GM19397 (cell line): ENCODE results near the gene PRR18.

ENCODE experiments used
- ATAC-seq: cut with Tn5 transposase; IDR thresholded peaks from one replicate; pipeline ENCODE4 v1.9.1; 2021; ENCODE audit warnings: mild to moderate bottlenecking, moderate library complexity; ENCODE audit not compliant: unreplicated experiment

Gene PRR18

DNA sequence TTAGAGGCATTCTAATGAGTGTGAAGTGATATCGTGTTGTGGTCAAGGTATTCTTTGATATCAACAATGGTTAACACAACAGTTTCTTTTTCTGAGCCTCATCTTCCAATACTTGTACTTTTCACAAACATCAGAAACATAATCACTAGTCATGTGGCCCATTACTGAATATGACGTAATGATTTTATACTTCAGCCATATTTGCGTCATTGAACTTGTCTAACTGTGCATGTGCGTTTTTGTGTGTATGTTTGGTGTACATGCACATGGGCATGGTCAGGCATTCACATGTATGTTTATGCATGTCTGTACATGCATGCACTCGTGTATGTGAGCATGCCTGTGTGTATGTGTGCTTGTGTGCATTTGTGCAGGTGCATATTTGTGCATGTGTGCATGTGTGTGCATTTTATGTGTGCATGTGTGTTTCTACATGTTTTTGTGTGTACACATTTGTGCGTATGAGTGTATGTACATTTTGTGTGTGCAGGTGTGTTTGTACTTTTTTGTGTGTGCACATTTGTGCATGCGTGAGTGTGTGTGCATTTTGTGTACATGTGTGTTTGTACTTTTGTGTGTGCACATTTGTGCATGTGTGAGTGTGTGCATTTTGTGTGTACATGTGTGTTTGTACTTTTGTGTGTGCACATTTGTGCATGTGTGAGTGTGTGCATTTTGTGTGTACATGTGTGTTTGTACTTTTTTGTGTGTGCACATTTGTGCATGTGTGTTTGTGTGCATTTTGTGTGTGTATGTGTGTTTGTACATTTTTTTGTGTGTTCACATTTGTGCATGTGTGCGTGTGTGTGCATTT is 29.4 kb downstream of the PRR18 start:
- no peak for ATAC-seq

DNA sequence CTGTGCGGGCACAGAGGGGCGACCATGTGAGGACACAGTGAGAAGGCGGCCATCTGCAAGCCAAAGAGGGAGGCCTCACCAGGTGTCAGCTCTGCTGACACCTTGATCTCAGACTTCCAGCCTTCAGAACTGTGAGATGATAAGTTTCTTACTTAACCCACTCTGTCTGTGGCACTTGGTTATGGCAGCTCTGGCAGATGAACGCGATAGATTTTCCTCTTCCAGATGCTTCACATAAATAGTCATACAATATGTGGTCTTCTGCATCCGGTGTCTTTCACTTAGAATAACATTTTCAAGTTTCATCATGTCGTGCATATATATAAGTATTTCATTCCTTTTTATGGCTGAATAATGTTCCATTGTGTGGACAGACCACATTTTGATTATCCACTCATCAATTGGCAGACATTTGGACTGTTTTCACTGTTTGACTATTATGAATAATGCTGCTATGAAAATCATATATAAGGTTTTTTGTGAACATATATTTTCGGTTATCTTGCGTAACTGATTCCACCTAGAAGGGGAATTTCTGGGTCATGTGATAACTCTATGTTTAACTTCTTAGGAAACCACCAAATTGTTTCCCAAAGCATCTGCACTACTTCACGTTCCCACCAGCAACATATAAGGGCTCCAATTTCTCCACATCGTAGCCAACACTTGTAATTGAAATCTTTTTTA is 30.2 kb downstream of the PRR18 start:
- no peak for ATAC-seq

DNA sequence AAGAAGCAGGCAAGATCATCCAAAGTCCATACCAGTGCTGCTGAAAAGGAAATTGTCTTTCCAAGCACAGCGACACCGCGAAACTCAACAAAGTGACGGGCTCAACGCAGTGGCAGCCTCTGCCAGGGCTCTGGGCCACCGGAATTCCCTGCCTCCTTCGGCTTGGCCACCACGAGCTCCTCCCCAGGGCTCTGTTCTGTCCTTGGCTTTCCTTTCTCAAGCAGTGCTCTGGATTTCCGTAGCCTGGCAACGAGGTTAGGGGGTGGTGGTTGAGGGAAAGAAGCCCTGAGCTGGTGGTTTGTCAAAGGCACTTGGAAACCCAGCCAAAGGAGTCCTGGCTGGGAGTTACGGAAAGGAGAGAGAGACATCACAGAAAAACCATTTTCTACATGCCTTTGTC is 31.2 kb downstream of the PRR18 start:
- ATAC-seq = no peak

DNA sequence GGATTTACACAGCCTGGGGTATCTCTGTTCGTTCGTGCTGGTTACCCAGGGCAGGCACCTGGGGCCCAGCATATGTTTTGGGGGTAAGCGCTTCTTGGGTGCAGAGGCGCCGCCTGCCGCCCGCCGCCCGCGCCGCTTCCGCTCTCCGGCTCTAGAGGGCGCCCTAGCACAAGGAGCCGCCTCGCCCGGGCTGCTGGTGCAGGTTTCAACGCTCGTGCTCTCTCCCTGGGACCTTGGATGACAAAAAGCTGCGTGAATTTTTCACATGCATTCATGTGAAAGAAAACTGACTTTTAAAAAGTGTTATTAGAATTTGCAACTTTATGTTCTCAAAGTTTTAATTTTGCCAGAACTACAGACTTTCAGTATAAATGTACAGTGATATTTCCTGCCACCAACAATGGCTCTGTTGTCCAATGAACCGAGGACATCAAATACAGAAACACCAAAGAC is 32.5 kb downstream of the PRR18 start:
- peak; percentile 82 for ATAC-seq

DNA sequence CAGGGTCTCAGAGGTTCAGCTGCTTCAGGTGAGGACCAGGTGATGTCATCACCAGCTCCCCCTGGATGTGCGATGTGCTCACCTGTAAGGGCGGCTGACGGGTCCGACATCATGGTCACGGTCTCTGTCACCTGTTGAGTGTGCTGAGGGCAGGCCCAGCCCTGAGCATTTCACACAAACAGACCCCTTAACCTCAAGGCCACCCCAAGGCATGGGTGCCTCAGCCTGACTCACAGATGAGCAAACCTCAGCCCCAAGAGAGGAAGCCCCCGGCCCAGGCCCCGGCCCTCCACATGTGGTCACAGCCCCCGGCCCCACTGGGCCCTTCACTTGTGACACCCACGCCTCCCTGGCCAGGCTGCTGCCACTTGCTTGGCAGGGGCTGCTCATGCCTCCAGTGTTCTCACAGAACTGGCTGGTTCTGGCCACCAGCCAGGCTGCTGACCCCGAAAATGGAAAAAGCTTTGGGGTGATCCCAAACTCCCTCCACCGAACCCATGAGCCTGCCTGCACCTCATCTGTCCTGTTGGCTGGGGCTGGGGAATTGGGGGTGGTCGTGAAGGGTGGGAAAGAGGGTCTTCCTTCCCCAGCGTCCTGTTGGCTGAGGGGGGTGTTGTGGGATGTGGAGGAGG is 33.3 kb downstream of the PRR18 start:
- no peak for ATAC-seq

DNA sequence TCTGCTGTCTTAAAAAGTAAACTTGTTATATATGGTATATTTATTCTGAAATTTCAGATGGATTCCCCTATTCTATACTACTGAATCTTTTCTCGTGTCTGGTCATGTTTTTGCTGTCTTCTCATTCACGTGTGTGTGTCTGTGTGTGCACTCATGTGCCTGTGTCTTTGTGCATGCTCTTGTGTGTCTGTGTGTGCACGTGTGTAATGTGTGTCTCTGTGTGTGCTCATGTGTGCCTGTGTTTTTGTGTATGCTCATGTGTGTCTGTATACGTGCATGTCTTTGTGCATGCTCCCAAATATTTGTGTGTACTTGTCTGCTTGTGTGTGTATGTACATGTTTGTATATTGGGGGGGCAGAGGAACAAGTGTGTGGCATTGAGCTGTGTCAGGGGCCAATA is 34.0 kb downstream of the PRR18 start:
- ATAC-seq = no peak

DNA sequence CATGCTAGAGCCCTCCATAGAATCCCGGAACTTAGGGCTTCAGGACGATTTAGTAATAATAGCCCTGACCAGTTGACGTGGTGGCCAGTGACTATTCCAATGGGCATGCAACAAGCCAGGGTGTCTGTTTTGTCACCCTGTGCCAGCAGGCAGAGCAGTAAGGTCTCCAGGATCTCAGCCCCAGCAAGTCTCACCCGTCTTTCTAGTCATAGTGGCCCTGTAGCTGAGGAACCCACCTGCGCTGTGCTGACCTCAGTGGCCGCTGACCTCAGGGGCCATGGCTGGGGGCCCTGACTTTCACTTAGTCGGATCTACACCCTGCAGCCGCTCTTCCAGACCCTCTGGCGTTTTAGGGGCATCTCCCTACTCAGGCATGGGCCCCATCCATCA is 36.8 kb downstream of the PRR18 start:
- ATAC-seq = no peak

DNA sequence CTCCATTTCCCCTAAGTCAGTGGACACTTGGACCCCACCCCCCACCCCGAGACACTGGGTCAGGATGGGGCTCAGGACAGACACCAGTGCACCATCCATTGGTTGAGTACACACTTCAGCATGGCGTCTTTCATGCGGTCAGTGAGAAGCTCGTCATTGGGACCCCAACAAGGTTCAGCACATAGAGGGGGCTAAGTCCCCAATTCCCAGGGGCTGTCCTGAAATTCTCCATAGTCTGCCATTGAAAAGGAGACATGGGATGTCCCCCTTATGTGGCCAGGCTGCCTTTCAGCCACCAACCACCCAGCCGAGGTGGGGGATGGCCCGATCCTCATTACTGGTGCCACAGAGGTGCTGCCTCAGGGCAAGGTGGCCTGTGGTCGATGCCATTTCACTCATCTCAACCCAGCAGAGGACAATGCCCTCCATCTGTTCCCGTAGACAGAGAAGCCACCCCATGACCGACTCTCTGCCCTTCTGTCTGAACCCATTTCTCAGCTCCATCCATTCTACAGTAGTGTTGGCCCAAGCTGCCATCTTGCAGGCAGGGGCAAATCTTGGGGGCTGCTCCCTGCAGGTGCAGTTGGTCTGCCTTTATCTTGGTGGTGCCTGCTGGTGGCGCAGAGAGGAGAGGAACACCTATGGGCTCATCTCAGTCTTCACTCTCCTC is 37.4 kb downstream of the PRR18 start:
- no peak for ATAC-seq

DNA sequence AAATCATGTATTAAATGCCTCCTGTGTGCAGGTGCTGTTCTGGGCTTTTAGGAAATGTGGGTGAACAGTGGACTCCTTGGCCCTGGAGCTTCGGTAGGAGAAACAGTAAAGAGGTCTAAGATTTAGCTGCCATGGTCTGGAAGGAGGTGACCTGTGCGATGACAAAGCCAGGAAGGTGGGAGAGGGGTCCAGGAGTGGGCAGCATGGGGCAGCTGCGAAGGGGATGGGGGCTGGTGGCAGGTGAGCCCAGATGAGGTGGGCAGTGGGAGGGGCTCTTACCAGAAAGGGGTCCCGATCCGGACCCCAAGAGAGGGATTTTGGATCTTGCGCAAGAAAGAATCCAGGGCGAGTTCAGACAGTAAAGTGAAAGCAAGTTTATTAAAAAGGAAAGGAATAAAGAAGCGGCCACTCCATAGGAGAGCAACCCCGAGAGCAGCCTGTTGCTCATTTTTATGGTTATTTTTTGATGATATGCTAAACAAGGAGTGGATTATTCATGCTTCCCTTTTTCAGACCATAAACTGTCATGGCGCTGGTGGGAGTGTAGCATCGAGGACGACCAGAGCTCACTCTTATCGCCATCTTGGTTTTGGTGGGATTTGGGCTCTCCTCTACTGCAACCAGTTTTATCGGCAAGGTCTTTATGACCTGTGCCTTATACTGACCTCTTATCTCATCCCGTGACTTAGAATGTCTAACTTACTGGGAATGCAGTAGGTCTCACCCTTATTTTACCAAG is 38.7 kb downstream of the PRR18 start:
- ATAC-seq = no peak

DNA sequence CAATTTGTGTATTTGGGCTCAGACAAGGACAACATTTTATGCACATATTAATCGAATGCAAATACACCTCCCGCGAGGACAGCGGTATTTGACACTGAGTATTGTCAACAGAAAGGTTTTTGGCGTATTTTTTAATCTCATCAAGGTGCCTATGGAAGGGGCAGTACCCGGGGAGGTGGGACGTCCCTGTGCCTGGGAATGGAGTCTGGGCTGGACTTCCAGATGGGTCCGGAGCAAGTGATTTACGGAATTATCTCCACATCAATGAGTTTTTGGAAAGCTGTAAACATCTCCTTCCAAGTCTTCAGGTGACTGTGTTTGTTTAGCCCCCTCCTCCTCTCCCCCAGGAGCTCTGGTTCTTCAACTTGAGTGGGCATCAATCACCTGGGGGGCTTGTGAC is 39.8 kb downstream of the PRR18 start:
- no peak for ATAC-seq

DNA sequence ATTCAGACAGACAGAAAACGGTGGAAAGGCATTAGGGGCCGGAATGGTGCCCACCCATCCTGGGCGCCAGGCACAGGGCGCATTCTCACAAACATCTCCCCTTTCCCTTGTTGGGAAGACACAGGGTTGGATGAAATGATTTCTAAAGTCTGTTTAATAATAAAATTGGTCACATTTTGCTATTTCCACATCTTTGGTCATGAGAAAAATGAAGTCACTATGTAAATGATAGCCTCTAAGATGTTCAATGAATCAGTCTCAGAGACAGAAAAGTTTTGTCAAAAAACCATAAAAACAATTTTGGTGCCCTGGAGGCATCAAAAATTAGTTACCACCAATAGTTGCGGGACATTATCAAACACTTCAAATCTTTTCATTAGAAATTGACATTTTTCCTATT is 40.7 kb downstream of the PRR18 start:
- no peak for ATAC-seq

DNA sequence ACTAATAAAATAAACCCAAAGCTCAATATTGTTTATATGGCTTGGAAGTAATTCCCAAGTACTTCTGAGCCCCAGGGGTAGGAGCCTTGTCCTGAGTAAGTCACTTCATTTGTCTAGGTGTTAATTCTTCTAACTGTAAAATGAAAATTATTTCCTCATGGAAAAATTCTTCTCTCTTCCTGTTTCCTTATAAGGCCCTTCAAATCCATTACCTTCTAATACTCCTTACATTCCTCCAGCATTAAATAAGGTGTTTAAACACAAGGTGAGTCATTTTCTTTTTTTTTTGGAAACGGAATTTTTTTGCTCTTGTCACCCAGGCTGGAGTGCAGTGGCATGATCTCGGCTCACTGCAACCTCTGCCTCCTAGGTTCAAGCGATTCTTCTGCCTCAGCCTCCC is 41.9 kb downstream of the PRR18 start:
- no peak for ATAC-seq

DNA sequence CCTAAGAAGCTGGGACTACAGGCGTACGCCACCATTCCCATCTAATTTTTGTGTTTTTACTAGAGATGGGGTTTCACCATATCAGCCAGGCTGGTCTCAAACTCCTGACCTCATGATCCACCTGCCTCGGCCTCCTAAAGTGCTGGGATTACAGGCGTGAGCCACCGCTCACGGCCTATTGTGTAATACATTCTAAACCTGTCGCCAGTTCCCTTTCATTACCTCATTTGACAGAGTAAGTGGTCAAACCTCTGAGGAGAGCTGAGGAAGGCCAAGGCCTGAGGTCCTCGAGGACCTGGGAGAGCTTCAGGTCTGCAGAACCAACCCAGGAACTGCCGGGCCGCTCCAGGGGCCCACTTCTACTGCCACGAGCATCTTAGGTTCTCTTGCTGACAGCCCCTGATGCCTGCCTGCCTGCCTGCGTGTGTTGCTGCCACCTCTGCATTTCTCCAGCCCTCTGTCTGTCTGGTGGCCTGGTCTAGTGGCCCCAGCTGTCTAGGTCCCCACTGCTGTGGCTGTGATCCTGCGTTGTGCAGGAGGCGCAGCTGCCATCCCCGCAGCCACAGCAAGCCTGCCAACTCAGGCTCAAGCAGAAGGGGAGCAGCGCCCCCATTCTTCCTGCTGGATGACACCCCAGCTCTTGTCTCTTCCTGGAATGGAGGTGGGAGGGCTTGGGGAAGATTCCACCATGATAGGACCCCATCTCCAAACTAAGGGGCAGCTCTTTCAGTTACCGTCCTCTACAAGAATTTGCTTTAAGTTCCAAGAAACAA is 45.3 kb downstream of the PRR18 start:
- no peak for ATAC-seq

DNA sequence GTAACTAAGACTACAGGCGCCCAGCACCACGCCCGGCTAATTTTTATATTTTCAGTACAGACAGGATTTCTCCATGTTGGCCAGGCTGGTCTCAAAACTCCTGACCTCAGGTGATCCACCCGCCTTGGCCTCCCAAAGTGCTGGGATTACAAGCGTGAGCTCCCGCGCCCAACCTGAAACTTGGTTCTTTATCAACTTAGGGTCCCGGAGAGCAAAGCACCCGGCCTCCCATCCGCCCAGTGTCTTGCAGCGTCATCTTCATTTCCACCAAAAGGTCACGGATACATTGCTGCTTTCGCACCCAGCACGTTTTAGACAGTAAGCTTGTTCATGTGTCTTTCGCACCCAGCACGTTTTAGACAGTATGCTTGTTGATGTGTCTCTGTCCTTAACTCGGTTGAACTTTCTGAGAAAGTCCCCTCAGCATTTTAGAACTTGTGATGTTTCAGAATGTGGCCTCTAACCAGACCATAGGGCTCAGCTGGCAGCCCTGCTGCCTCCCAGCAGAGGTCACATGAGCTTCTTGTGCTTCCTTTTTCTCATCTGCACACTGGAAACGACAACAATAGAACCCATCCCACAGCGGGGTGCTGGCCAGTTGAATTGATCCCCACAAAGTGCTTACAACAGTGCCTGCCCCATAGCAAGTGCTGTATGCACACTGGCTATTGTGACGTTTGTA is 48.8 kb downstream of the PRR18 start:
- ATAC-seq = no peak

DNA sequence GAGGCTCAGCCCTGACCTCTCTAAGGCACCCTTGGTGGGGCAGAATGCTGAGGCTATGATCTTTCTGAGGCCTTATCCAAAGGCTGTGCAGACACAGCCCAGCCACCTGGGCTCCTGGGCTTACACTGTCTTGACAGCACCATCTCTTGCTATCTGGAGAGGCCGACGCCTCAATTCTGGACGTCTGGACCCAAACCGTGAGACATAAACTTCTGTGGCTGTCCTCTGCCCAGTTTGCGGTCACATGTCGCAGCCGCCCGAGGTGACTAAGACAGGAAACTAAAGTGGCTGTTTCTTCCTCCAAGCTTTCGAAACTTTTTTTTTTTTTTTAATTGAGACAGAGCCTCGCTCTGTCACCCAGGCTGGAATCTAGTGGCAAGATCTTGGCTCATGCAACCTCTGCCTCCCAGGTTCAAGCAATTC is 49.3 kb downstream of the PRR18 start:
- ATAC-seq = no peak

DNA sequence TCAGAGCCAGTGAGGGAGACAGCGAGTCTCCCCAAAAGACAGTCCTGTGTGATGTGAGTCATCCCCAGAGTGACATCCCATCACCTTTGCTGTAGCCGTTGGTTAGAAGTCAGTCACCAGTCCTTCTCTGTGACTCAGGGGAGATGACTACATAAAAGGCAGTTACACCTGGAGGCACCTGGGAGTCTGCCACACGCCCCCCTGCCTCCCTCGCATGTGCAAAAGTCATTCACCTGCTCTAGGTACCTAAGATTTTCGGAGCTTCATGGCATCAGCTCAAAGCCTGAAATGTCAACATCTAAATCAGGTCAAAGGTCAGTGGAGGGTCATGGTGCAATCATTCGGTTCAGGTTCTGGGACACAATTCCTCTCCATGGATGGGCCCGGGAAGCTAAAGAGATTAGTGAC is 50.3 kb downstream of the PRR18 start:
- no peak for ATAC-seq
